Measurements from ENCODE around the gene HYAL1. TPM values are rescaled to one million over a fixed set of nuclear protein-coding genes. Genes with fewer than 3 reads are reported as not detected.

HYAL1 gene
- total RNA-seq, result 10 to 100 TPM in 1 of 3 donors, 1 to 10 TPM in 2; 3.5 to 16.1 (median 4.8) TPM

GRCh38 chr3:50303013-50303815 is at the start of gene HYAL1:
HYAL1 (minus strand) TSS chr3:50303574; CDS start chr3:50302956, 618 bp downstream.
- DNase-seq (ENCODE audit: low spot score in 2 of 2), result no peak
- Histone ChIP-seq H3K27ac (peak within 1 kb of the TSS; percentile 67 to 88), H3K9me3 (no peaks in the 10 kb centered on the region), H3K36me3 (no peaks in the 10 kb centered on the region), H3K4me1 (peaks cover 5% of the 10 kb centered on the region in 2 donors), H3K4me3 (peak within 1 kb of the TSS; percentile 12 to 56 (median 24)), H3K27me3 (no peaks in the 10 kb centered on the region)
- intact Hi-C loops (cut with DNase I; ENCODE audit: low total_unique reads), result no loop called here
- no peak for TF ChIP-seq POLR2A (IDR thresholded peaks at IDR 0.05)
- TF ChIP-seq POLR2AphosphoS5 (IDR thresholded peaks at IDR 0.05), result peak in 1 of 3 donors; percentile 15
- no peak for TF ChIP-seq CTCF (IDR thresholded peaks at IDR 0.05)

- intact Hi-C loops (cut with DNase I; ENCODE audit: low total_unique reads), result no loop called here
- DNase-seq (ENCODE audit: low spot score in 2 of 2), result no peak
- Histone ChIP-seq H3K9me3 (no peaks in the 10 kb centered on the region), H3K36me3 (peaks cover 7% of the 10 kb centered on the region), H3K27ac (no peak overlapping the region), H3K4me1 (peaks cover 31 to 36% of the 10 kb centered on the region in 2 donors), H3K4me3 (no peak overlapping the region), H3K27me3 (no peaks in the 10 kb centered on the region)
- TF ChIP-seq POLR2A (IDR thresholded peaks at IDR 0.05) (no peak), CTCF (IDR thresholded peaks at IDR 0.05) (no peak), POLR2AphosphoS5 (IDR thresholded peaks at IDR 0.05) (no peak)
Observed at GRCh38 chr3:50352781-50353180, 49.4 kb upstream of the HYAL1 start.

- TF ChIP-seq CTCF (IDR thresholded peaks at IDR 0.05), result no peak
- no peak for TF ChIP-seq POLR2AphosphoS5 (IDR thresholded peaks at IDR 0.05)
- no peak for TF ChIP-seq POLR2A (IDR thresholded peaks at IDR 0.05)
- no peaks in the 10 kb centered on the region for H3K27me3 ChIP-seq
- no peak for DNase-seq (ENCODE audit: low spot score in 2 of 2)
- intact Hi-C loops (cut with DNase I; ENCODE audit: low total_unique reads), result no loop called here
- no peaks in the 10 kb centered on the region for H3K9me3 ChIP-seq
- peak overlapping the region; percentile 78 to 82 (median 79) for H3K4me3 ChIP-seq
- peak overlapping the region; percentile 94 to 95 for H3K27ac ChIP-seq
- H3K4me1 ChIP-seq, result peaks cover 17 to 21% of the 10 kb centered on the region in 2 donors
- peaks cover 7% of the 10 kb centered on the region for H3K36me3 ChIP-seq
Observed at GRCh38 chr3:50351323-50351697, 47.9 kb upstream of the HYAL1 start.

- TF ChIP-seq POLR2A (IDR thresholded peaks at IDR 0.05) (peak; percentile 54), CTCF (IDR thresholded peaks at IDR 0.05) (no peak), POLR2AphosphoS5 (IDR thresholded peaks at IDR 0.05) (peak; percentile 89 to 95 (median 95))
- Histone ChIP-seq H3K36me3 (peaks cover 7% of the 10 kb centered on the region), H3K27ac (peak within 1 kb of the TSS; percentile 94 to 95), H3K9me3 (no peaks in the 10 kb centered on the region), H3K4me3 (peak within 1 kb of the TSS; percentile 78 to 82 (median 79)), H3K4me1 (peaks cover 13 to 15% of the 10 kb centered on the region in 2 donors), H3K27me3 (no peaks in the 10 kb centered on the region)
- DNase-seq (ENCODE audit: low spot score in 2 of 2), result peak; percentile 94 to 97
- intact Hi-C loops (cut with DNase I; ENCODE audit: low total_unique reads), result no loop called here
Observed at GRCh38 chr3:50350527-50351322, 47.4 kb upstream of the HYAL1 start, which contains the start of the genes CYB561D2 and NPRL2. CYB561D2 (plus strand) TSS chr3:50350862; CDS start chr3:50351434, 572 bp downstream. NPRL2 (minus strand) TSS chr3:50350775; CDS start chr3:50350652, 123 bp downstream.

Data from breast epithelium (tissue), 4 donors.